ENCODE results near the gene GRAP.
"Not testable (repeated sequence)": the region's sequence is repeated elsewhere in the genome, so short reads cannot be mapped to it uniquely, and the experiment has no call there.

Gene GRAP

GRCh38 chr17:19042369-19042768, 4.4 kb downstream of the GRAP start:
- not testable (repeated sequence) for DNase-seq (ENCODE audit: low read depth)

- DNase-seq (ENCODE audit: low read depth): not testable (repeated sequence)
Observed at GRCh38 chr17:19041871-19042270, 4.9 kb downstream of the GRAP start.

- not testable (repeated sequence) for DNase-seq (ENCODE audit: low read depth)
Observed at GRCh38 chr17:19040350-19040749, 6.4 kb downstream of the GRAP start.

GRCh38 chr17:19038730-19039129, 8.0 kb downstream of the GRAP start:
- DNase-seq (ENCODE audit: low read depth): not testable (repeated sequence)

- DNase-seq (ENCODE audit: low read depth): not testable (repeated sequence)
Observed at GRCh38 chr17:19038007-19038406, 8.8 kb downstream of the GRAP start.

GRCh38 chr17:19037547-19037946, 9.2 kb downstream of the GRAP start:
- DNase-seq (ENCODE audit: low read depth): not testable (repeated sequence)

GRCh38 chr17:19036186-19036585, 10.6 kb downstream of the GRAP start:
- DNase-seq (ENCODE audit: low read depth): not testable (repeated sequence)

- not testable (repeated sequence) for DNase-seq (ENCODE audit: low read depth)
Observed at GRCh38 chr17:19032377-19032988, 14.3 kb downstream of the GRAP start.

GRCh38 chr17:19031729-19032128, 15.0 kb downstream of the GRAP start:
- DNase-seq (ENCODE audit: low read depth): peak; percentile 22

GRCh38 chr17:19030771-19031449, 15.8 kb downstream of the GRAP start:
- not testable (repeated sequence) for DNase-seq (ENCODE audit: low read depth)

- not testable (repeated sequence) for DNase-seq (ENCODE audit: low read depth)
Observed at GRCh38 chr17:19029740-19030139, 17.0 kb downstream of the GRAP start.

- not testable (repeated sequence) for DNase-seq (ENCODE audit: low read depth)
Observed at GRCh38 chr17:19028671-19029070, 18.1 kb downstream of the GRAP start.

- no peak for DNase-seq (ENCODE audit: low read depth)
Observed at GRCh38 chr17:19024101-19025078, 22.4 kb downstream of the GRAP start.

- no peak for DNase-seq (ENCODE audit: low read depth)
Observed at GRCh38 chr17:19023209-19023999, 23.4 kb downstream of the GRAP start.

- no peak for DNase-seq (ENCODE audit: low read depth)
Observed at GRCh38 chr17:19022747-19023146, 24.0 kb downstream of the GRAP start.

- DNase-seq (ENCODE audit: low read depth): no peak
Observed at GRCh38 chr17:19022128-19022527, 24.6 kb downstream of the GRAP start.

GRCh38 chr17:19021622-19022083, 25.1 kb downstream of the GRAP start:
- no peak for DNase-seq (ENCODE audit: low read depth)

GRCh38 chr17:19021011-19021621, 25.6 kb downstream of the GRAP start:
- not testable (repeated sequence) for DNase-seq (ENCODE audit: low read depth)

- DNase-seq (ENCODE audit: low read depth): no peak
Observed at GRCh38 chr17:19020016-19020415, 26.7 kb downstream of the GRAP start.

- DNase-seq (ENCODE audit: low read depth): no peak
Observed at GRCh38 chr17:19019041-19019941, 27.5 kb downstream of the GRAP start.
